Fibroblast of peridontal ligament (primary cell): ENCODE measurements around the gene ZKSCAN3.
"Not testable (repeated sequence)": the region's sequence is repeated elsewhere in the genome, so short reads cannot be mapped to it uniquely, and the experiment has no call there.

Experiments used
- DNase-seq: peaks from one replicate; pipeline ENCODE4 v3.0.0-alpha.2; 2010; ENCODE audit errors: extremely low read depth

Gene ZKSCAN3

GRCh38 chr6:28343898-28344677, 5.7 kb upstream of the ZKSCAN3 start:
- DNase-seq, result no peak

- DNase-seq, result no peak
Observed at GRCh38 chr6:28345201-28345600, 4.5 kb upstream of the ZKSCAN3 start.

GRCh38 chr6:28347119-28347518, 2.6 kb upstream of the ZKSCAN3 start:
- DNase-seq, result no peak

GRCh38 chr6:28349344-28349891, 329 bp upstream of the ZKSCAN3 start:
- no peak for DNase-seq

- DNase-seq, result no peak
Observed at GRCh38 chr6:28351087-28351486, 1.3 kb downstream of the ZKSCAN3 start.

GRCh38 chr6:28351493-28351925, 1.8 kb downstream of the ZKSCAN3 start:
- no peak for DNase-seq

- DNase-seq, result no peak
Observed at GRCh38 chr6:28353356-28353755, 3.6 kb downstream of the ZKSCAN3 start.

- DNase-seq, result peak; percentile 31
Observed at GRCh38 chr6:28353981-28354676, 4.4 kb downstream of the ZKSCAN3 start.

- DNase-seq, result no peak
Observed at GRCh38 chr6:28354688-28355554, 5.2 kb downstream of the ZKSCAN3 start.

- peak; percentile 94 for DNase-seq
Observed at GRCh38 chr6:28355743-28356665, 6.3 kb downstream of the ZKSCAN3 start.

DNA sequence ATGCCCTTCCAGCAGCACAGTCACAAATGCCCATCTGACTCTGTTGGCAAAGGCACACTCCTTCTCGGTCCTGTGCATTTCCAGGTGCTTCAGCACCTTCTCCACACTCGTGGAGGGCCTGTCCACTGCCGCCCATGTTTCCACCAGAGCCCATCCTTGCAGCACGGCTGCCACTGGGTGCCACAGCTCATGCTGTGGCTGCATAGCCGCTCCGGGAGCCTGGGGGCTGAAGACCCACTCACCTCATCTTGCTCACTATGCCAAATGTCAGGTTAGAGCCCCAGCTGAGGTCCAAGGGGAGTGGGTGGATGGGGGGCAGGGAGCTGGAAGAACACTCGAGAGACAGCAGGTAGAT, 6.9 kb downstream of the ZKSCAN3 start:
- no peak for DNase-seq

GRCh38 chr6:28357036-28357435, 7.3 kb downstream of the ZKSCAN3 start:
- no peak for DNase-seq

DNA sequence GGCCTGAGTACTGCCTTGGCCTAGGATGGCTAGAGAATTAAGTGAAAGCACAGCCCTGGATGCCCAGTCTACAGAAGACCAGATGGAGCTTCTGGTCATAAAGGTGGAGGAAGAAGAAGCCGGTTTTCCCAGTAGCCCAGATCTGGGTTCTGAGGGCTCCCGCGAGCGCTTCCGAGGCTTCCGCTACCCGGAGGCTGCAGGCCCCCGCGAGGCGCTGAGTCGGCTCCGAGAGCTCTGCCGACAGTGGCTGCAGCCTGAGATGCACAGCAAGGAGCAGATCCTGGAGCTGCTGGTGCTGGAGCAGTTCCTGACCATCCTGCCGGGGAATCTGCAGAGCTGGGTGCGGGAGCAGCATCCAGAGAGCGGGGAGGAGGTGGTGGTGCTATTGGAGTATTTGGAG, 9.8 kb downstream of the ZKSCAN3 start:
- DNase-seq, result not testable (repeated sequence)

DNA sequence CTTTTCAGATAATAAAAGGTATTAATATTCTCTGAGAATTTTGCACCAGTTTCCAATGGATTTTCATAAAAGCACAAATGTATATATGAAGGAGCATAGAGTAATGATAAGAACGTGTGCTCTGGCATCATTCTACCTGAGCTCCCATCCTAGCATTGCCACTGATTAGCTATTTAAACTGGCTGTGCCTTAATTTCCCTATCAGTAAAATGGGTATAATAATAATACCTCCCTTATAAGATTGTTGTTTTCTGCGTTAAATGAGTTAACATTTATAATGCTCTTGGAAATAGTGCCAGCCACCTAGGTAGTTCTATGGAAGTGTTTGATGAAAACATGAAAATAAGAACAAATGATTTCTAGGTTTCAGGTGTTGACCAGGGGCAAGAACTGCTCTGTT, 11.2 kb downstream of the ZKSCAN3 start:
- no peak for DNase-seq

DNA sequence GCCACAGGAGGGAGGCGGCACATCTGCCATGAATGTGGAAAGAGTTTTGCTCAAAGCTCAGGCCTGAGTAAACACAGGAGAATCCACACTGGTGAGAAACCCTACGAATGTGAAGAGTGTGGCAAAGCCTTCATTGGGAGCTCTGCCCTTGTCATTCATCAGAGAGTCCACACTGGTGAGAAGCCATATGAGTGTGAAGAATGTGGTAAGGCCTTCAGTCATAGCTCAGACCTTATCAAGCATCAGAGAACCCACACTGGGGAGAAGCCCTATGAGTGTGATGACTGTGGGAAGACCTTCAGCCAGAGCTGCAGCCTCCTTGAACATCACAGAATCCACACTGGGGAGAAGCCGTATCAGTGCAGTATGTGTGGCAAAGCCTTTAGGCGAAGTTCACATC, 15.8 kb downstream of the ZKSCAN3 start:
- DNase-seq, result not testable (repeated sequence)

GRCh38 chr6:28368522-28368921, 18.8 kb downstream of the ZKSCAN3 start:
- DNase-seq, result no peak

DNA sequence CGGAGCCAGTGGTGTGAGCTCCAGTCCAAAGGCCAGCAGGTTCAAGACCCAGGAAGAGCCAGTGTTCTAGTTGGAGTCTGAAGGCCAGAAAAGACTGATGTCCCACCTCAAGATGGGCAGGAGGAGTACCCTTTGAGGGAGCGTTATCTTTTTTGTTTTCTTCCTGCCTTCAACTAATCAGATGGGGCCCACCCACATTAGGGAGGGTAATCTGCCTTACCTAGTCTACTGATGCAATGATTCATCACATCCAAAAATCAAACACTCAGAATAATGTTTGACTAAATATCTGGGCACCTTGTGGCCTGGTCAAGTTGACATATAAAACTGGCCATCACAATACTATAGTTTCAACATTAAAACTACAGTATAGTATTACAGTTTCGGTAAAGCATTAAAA, 19.7 kb downstream of the ZKSCAN3 start:
- no peak for DNase-seq

- DNase-seq, result no peak
Observed at GRCh38 chr6:28370440-28370839, 20.7 kb downstream of the ZKSCAN3 start.

GRCh38 chr6:28371280-28371679, 21.5 kb downstream of the ZKSCAN3 start:
- no peak for DNase-seq

DNA sequence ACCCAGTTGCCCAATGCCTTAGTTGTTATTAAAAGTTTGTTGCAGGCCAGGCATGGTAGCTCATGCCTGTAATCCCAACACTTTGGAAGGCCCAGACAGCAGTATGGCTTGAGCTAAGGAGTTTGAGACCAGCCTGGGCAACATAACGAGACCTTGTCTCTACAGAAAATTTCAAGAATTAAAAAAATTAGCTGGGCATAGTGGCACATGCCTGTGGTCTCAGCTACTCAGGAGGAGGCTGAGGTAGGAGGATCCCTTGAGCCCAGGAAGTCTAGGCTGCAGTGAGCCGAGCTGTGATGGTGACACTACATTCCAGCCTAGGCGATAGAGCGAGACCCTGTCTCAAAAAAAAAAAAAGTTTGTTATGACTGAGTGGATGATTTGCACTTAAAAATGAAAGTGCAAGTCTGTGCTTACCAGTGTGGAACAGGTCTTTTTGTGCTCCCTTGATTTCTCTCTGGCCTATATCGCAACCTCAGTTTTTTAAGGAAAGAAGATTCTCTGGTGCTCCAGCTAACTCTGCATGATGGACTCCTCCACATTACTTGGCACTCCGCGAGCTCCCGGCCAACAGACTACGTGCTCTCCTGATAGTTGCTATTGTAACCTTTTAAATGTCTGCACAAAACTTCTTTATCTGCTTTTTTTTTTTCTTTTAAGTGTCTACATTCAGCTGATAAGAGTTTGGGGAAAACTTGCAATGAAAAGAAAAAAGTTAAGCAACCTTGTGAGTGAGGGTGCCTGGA, 22.1 kb downstream of the ZKSCAN3 start:
- DNase-seq, result no peak
